Activated T-cell treated with anti-CD3 and anti-CD28 coated beads, Interleukin-2, amount 50 U/mL, for 48 hours (primary cell): Measurements from ENCODE around the gene C1QTNF6.

Experiments used
- DNase-seq, 2 experiments: peaks; one replicate each; pipeline ENCODE4 v3.0.0-alpha.2; 2020

The C1QTNF6 gene

DNA sequence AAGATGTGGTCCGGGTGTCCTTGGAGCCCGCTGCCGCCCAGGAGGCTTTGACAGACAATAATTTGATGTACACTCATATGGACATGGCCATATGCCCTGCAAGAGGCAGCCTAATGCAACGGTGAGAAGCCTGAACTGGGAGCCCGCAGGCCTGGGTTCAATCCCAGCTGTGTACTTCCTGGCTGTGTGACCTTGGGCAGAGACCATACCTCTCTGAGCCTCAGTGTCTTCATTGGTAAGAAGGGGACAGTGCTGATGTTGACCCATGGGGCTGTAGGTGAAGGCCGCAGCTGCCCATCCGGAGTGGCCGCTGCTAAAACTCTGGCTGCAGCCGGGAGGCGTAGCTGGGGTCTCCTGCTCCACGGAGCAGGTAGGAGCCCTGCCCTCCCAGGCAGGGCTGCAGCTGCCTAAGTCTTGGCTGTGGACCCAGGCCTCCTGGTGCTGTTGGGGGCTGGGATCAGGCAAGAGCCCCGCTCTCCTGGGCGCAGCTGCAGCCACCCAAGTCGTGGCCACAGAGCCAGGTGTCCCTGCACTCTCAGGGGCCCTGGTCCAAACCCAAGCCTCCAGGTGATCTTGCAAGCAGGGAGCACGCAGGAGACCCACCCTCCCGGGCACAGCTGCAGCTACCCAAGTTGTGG lies 47.2 kb downstream of the C1QTNF6 start:
- no peak for DNase-seq

- DNase-seq: peak in 1 of 2 experiments; percentile 54
Measured at GRCh38 chr22:37139762-37140161, 48.3 kb downstream of the C1QTNF6 start.

GRCh38 chr22:37138849-37139561 lies 49.0 kb downstream of the C1QTNF6 start:
- DNase-seq: peak in 1 of 2 experiments; percentile 53

DNA sequence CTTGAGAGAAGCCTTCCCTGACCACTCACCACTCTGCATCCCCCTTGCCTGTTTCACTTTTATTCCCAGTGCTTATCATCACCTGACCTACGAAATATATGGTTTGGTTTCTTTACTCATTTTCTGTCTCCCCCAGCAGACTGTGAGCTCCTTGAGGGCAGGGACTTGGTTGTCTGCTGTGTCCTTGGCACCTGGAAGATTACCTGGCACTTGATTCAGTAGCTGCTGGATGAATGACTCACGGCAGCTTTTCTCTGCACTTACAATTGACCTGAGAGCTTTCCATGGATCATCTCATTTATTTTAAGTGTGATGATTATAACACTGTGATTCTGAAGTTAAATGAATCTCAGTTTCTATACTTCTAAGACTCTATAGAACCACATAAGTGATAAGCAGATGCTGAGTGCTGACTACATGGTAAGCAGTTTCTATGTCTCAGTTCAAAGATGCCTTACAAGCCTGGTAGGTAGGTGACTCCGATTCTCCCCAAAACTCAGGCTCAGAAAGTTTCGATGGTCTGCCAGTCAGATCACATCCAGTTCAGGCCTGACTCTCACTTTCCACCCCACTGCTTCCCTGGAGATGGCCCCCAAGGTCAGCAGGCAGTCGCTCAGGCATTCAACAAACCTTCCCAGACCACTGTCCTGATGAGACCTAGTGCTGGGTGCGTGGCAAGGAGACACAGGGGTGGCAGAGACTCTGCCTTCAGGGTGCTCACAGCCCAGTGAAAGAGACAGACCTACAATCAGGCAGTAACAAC lies 50.0 kb downstream of the C1QTNF6 start:
- DNase-seq: peak; percentile 72 to 74

DNA sequence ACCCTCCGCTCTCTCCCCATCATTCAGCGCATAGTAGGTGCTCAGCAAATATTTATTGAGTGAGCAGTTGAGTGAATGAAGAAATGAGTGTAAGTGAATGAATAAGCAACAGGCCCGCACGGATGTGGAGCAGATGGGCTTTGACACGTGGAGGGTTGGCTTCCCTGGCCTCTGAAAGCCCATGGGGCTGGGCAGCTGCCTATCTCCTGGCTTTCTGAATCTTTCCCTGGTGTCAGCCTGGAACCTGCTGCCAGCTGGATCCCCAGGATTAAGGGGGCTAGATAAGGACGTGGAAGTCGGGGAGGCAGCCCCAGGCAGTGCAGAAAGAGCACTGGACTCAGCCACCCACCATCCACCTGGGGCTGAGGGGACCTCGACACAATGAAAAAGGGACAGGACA lies 50.9 kb downstream of the C1QTNF6 start:
- no peak for DNase-seq

- no peak for DNase-seq
Measured at GRCh38 chr22:37135023-37135422, 53.0 kb downstream of the C1QTNF6 start.

- DNase-seq: peak; percentile 30 to 32
Measured at GRCh38 chr22:37133304-37134018, 54.6 kb downstream of the C1QTNF6 start.

- no peak for DNase-seq
Measured at GRCh38 chr22:37132773-37133172, 55.3 kb downstream of the C1QTNF6 start.
